CD4-positive, alpha-beta memory T cell (primary cell): ENCODE results near the gene MAN1C1. TPM values are rescaled to one million over a fixed set of nuclear protein-coding genes. Genes with fewer than 3 reads are reported as not detected.

ENCODE experiments used
- CTCF ChIA-PET: fragments of 350-600 bp; sonication (Branson Sonifier 250); formaldehyde crosslinking; loops from one replicate; lab custom pipeline; 2021; ENCODE audit warnings: inconsistent platforms; ENCODE audit not compliant: partially characterized antibody; lab: Charles Lee
- POLR2A ChIA-PET: fragments of 350-600 bp; sonication (Branson Sonifier 250); formaldehyde crosslinking; loops from one replicate; lab custom pipeline; 2021; ENCODE audit not compliant: partially characterized antibody; lab: Charles Lee
- DNase-seq, 5 donors: peaks; one replicate each; pipeline versions ENCODE4 v3.0.0 to v3.0.0-alpha.2; 2020 to 2022; ENCODE audit warnings: mixed read lengths in 1 of 5
- H3K27ac ChIP-seq: one replicate; pipeline ENCODE4 v1.7.0; 2013; ENCODE audit warnings: low read depth, low read length
- H3K27me3 ChIP-seq: 2 replicates; pipeline ENCODE4 v1.7.0; 2013; ENCODE audit warnings: mild to moderate bottlenecking, low read length, moderate library complexity; ENCODE audit not compliant: insufficient read depth
- H3K36me3 ChIP-seq: 2 replicates; pipeline ENCODE4 v1.7.0; 2013; ENCODE audit warnings: mild to moderate bottlenecking, low read length, moderate library complexity; ENCODE audit not compliant: insufficient read depth
- H3K4me1 ChIP-seq: 2 replicates; pipeline ENCODE4 v1.7.0; 2013; ENCODE audit warnings: mild to moderate bottlenecking, low read length, moderate library complexity; ENCODE audit not compliant: insufficient read depth
- H3K4me3 ChIP-seq, 2 donors: one replicate each; pipeline ENCODE4 v1.7.0; 2013; ENCODE audit warnings: low read length in 2 of 2, mild to moderate bottlenecking in 1 of 2
- H3K9me3 ChIP-seq, 2 donors: one replicate each; pipeline ENCODE4 v1.7.0; 2013; ENCODE audit warnings: low read length in 2 of 2, control low read depth in 1 of 2; ENCODE audit not compliant: control insufficient read depth in 1 of 2
- H3K27ac Mint-ChIP-seq, 7 donors: one replicate each; pipeline ENCODE4 v1.8.0; 2020 to 2021; ENCODE audit warnings: mixed read lengths in 7 of 7, mild to moderate bottlenecking in 6 of 7, inconsistent platforms in 3 of 7, moderate library complexity in 3 of 7
- H3K27me3 Mint-ChIP-seq, 2 donors: one replicate each; pipeline ENCODE4 v1.8.0; 2020 to 2021; ENCODE audit warnings: mixed read lengths in 2 of 2
- H3K36me3 Mint-ChIP-seq, 2 donors: one replicate each; pipeline ENCODE4 v1.8.0; 2020 to 2021; ENCODE audit warnings: mixed read lengths in 2 of 2, inconsistent platforms in 1 of 2, mild to moderate bottlenecking in 1 of 2
- H3K4me1 Mint-ChIP-seq, 4 donors: one replicate each; pipeline ENCODE4 v1.8.0; 2020 to 2021; ENCODE audit warnings: mixed read lengths in 4 of 4, mild to moderate bottlenecking in 1 of 4
- H3K4me3 Mint-ChIP-seq, 8 donors: one replicate each; pipeline ENCODE4 v1.8.0; 2020 to 2021; ENCODE audit warnings: mixed read lengths in 8 of 8, mild to moderate bottlenecking in 7 of 8, moderate library complexity in 6 of 8, inconsistent platforms in 3 of 8
- H3K9me3 Mint-ChIP-seq, 8 donors: one replicate each; pipeline ENCODE4 v1.8.0; 2020 to 2021; ENCODE audit warnings: mixed read lengths in 8 of 8, mild to moderate bottlenecking in 5 of 8, inconsistent platforms in 3 of 8, moderate library complexity in 1 of 8
- intact Hi-C: fragments of 100-400 bp; cut with micrococcal nuclease; formaldehyde crosslinking; loops from one replicate; pipeline ENCODE4 v1.15.1; 2023
- polyA plus RNA-seq, 2 donors: library from polyadenylated mRNA; unstranded; fragments of 300-500 nt; fragmentation: Illumina TruSeq; gene quantifications; one replicate each; pipeline ENCODE4 v1.2.3, GENCODE V29; 2021
- total RNA-seq, 2 experiments: library from RNA; stranded (reverse); gene quantifications; one replicate each; pipeline ENCODE4 v1.2.3, GENCODE V29; 2021

Gene MAN1C1
- total and polyA plus RNA-seq, 4 experiments from 2014 or later: 3.6 to 45.1 (median 26.5) TPM

DNA sequence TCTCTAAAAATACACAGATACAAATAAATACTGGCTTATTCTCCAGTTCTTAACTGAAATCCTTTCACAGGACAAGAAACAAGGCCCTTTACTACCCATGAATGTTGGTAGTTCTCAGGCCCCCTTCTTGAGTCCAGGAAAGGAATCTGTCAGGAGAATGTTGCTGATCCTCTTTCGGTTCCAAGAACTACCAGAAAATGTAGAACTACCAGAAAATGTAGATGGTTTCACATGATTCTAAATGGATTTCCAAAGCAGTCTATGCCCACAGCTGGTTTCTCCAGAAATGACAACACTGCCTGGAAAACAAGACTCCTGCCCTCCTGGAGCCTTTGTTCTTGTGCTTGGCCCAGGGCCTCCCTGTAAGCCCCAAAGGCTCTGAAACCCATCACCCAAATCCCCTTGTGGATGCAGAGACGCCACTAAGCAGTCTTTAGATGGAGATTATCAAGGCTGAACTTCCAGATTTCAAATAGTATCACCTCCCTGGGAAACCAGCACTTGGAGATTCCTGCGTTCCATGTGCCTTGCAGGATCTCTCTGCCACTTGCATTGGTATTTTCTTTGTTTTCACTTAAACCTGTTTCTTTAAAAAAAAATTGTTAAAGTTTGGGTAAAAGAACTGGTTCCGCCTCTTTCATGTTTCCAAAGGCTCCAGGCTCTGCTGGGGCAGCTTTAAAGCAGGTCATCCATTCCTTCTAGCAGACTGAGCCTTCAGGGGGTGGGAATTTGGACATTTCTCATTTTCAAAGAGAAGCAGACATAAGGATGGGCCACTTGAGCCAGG lies 53.4 kb downstream of the MAN1C1 start:
- H3K36me3 ChIP-seq: no peaks in the 10 kb centered on the region
- H3K27ac Mint-ChIP-seq: peak overlapping the region in 3 of 7 donors; percentile 19 to 45 (median 44)
- peaks cover 5 to 15% of the 10 kb centered on the region in 2 donors for H3K36me3 Mint-ChIP-seq
- H3K4me1 Mint-ChIP-seq: peaks cover 46 to 77% (median 57%) of the 10 kb centered on the region in 4 donors
- ChIA-PET CTCF (interaction anchor here (1.4 kb wide), 1 partner anchor 51 kb away, joined by 4 read pairs; no protein-coding TSS in a partner anchor), POLR2A (interaction anchor here (1.5 kb wide), 1 partner anchor 51 kb away, joined by 3 read pairs; no protein-coding TSS in a partner anchor)
- H3K27me3 Mint-ChIP-seq: no peaks in the 10 kb centered on the region
- no peaks in the 10 kb centered on the region for H3K9me3 ChIP-seq
- no peak for DNase-seq
- intact Hi-C loops: no loop called here
- H3K4me3 ChIP-seq: no peak overlapping the region
- H3K27me3 ChIP-seq: no peaks in the 10 kb centered on the region
- peaks cover 61% of the 10 kb centered on the region for H3K4me1 ChIP-seq
- H3K27ac ChIP-seq: no peak overlapping the region
- no peak overlapping the region for H3K4me3 Mint-ChIP-seq
- no peaks in the 10 kb centered on the region for H3K9me3 Mint-ChIP-seq

DNA sequence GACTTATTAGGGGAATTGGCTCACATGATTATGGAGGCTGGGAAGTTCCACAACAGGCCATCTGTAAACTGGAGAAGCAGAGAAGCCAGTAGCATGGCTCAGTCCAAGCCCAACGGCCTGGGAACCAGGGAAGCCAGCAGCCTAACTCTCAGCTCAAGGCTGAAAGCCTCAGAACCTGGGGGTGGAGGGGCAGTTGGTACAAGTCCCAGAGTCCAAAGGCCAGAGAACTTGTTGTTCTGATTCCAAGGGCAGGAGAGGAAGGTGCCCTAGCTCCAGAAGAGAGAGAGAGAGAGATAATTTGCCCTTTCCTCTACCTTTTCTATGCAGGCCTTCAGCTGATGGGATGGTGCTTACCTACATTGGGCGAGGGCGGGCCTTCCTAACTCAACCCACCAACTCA lies 55.3 kb downstream of the MAN1C1 start:
- H3K27ac Mint-ChIP-seq: peak overlapping the region in 2 of 7 donors; percentile 22 to 48
- H3K27ac ChIP-seq: no peak overlapping the region
- POLR2A ChIA-PET: no interaction called here

DNA sequence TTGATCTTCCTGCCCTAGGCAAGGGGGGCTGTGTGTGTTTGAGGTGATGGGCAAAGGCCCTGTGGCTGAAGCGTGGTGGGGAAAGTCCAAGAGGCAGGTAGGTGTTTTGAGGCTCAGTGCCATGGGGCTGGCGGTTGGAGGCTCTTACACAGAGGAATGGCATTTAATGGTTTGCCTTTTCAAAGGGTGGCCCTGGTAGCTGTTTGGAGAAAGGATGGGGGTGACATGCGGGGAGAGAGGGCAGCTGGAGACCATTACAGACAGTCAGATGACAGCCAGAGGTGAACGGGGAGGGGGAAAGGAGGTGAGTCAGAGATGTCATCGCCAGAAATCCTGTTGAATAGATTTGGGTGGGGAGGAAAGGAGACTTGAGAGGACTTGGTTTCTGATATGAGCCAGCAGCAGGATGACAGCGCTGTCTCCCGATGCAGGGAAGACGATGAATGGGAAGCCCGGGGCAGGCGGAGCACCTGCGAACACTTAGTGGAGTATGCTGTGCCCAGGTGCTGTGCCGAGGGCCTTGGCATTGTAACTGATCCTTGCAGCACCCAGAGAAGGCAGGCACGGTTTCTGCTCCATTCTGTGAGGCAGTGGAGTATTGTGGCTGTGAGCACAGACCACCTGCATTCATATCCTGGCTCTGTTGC lies 56.3 kb downstream of the MAN1C1 start:
- H3K4me1 Mint-ChIP-seq: peaks cover 65 to 90% (median 74%) of the 10 kb centered on the region in 4 donors
- H3K9me3 Mint-ChIP-seq: no peaks in the 10 kb centered on the region
- Histone ChIP-seq H3K27me3 (no peaks in the 10 kb centered on the region), H3K27ac (no peak overlapping the region), H3K4me3 (no peak overlapping the region), H3K36me3 (no peaks in the 10 kb centered on the region), H3K9me3 (no peaks in the 10 kb centered on the region), H3K4me1 (peaks cover 86% of the 10 kb centered on the region)
- POLR2A ChIA-PET: no interaction called here
- no peaks in the 10 kb centered on the region for H3K27me3 Mint-ChIP-seq
- no peak for DNase-seq
- peak overlapping the region in 4 of 7 donors; percentile 25 to 67 (median 64) for H3K27ac Mint-ChIP-seq
- peak overlapping the region in 1 of 8 donors; percentile 26 for H3K4me3 Mint-ChIP-seq
- H3K36me3 Mint-ChIP-seq: peaks cover 5 to 15% of the 10 kb centered on the region in 2 donors
- intact Hi-C loops: no loop called here
- CTCF ChIA-PET: interaction anchor here (0.8 to 1.5 kb wide), 2 partner anchors 64 to 126 kb away, joined by 3 read pairs; no protein-coding TSS in a partner anchor

More for the DNA sequence above, 55.3 kb downstream of the MAN1C1 start:
- H3K9me3 Mint-ChIP-seq: no peaks in the 10 kb centered on the region
- peaks cover 61 to 87% (median 71%) of the 10 kb centered on the region in 4 donors for H3K4me1 Mint-ChIP-seq
- intact Hi-C loops: no loop called here
- no peak overlapping the region for H3K4me3 Mint-ChIP-seq
- peaks cover 81% of the 10 kb centered on the region for H3K4me1 ChIP-seq
- no peaks in the 10 kb centered on the region for H3K9me3 ChIP-seq
- H3K27me3 Mint-ChIP-seq: no peaks in the 10 kb centered on the region
- no peak for DNase-seq
- no peak overlapping the region for H3K4me3 ChIP-seq
- peaks cover 5 to 15% of the 10 kb centered on the region in 2 donors for H3K36me3 Mint-ChIP-seq
- H3K36me3 ChIP-seq: no peaks in the 10 kb centered on the region
- H3K27me3 ChIP-seq: no peaks in the 10 kb centered on the region
- CTCF ChIA-PET: interaction anchor here (1.5 kb wide), 1 partner anchor 63 kb away, joined by 3 read pairs; no protein-coding TSS in a partner anchor

DNA sequence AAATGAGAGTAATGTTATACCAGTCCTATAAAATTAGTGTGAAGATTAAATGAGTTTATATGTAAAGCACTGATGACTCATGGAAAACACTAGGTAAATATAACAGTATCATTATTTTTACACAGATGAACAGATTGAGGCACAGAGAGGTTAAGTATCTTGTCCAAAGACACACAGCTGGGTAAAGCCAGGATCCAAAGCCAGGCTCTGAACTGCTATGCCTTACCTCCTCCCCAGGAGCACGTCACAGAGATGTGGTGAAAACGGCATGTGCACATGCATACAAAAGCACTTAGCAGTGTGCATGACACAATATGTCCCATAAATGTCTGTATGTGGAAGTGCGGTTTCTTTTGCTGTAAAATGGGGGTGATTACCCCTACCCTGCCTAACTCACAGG lies 56.9 kb downstream of the MAN1C1 start:
- H3K4me1 ChIP-seq: peaks cover 86% of the 10 kb centered on the region
- H3K27me3 ChIP-seq: no peaks in the 10 kb centered on the region
- H3K4me3 ChIP-seq: no peak overlapping the region
- Mint-ChIP-seq H3K27ac (peak overlapping the region in 2 of 7 donors; percentile 14 to 85), H3K4me1 (peaks cover 62 to 90% (median 76%) of the 10 kb centered on the region in 4 donors), H3K27me3 (no peaks in the 10 kb centered on the region), H3K9me3 (no peaks in the 10 kb centered on the region), H3K4me3 (no peak overlapping the region), H3K36me3 (peaks cover 5 to 15% of the 10 kb centered on the region in 2 donors)
- ChIA-PET CTCF (interaction anchor here (0.8 to 1.5 kb wide), 2 partner anchors 65 to 125 kb away, joined by 3 read pairs; no protein-coding TSS in a partner anchor), POLR2A (no interaction called here)
- no peaks in the 10 kb centered on the region for H3K9me3 ChIP-seq
- no peak for DNase-seq
- no peaks in the 10 kb centered on the region for H3K36me3 ChIP-seq
- H3K27ac ChIP-seq: no peak overlapping the region
- intact Hi-C loops: no loop called here

DNA sequence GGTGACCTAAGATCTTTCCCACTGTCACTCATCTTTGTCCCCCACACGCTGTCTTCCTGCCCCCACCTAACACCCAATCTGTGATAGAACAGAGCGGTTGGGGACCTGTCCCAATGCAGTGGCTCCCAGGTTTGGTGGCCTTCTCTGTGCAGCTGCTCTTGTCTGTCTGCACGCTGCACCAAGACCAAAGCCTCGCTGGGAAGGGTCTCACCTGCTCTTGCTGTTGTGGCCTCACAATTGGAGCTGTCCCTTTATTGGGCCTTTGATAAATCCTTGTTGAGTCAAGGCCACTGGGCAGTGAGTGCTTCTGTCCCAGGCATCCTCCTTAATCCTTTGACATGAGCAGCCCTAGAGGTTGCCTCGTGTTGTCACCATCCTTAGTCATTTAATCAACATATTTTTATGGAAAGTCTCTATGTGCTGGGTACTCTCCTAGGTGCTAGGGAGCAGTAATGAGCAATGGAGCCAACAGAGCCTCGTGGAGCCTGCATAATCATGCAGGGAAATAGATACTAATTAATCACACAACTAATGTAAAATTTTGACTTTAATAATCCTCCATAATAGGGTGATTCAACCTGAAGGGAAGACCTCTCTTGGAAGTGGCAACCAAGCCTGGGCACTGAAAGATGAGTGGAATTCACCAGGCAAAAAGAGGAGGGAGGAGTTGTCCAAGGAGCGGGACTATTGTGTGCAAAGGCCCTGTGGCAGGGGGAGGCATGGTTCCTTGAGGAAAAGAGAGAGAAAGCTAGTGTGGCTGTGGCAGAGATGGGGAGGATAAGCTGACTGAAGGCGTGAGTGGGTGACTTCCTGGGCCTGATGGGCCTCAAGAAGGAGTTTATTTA lies 57.6 kb downstream of the MAN1C1 start:
- Mint-ChIP-seq H3K36me3 (peaks cover 7 to 15% of the 10 kb centered on the region in 2 donors), H3K9me3 (no peaks in the 10 kb centered on the region), H3K27me3 (no peaks in the 10 kb centered on the region), H3K4me3 (peak overlapping the region in 5 of 8 donors; percentile 25 to 62 (median 46)), H3K27ac (peak overlapping the region; percentile 38 to 92 (median 53)), H3K4me1 (peaks cover 63 to 89% (median 76%) of the 10 kb centered on the region in 4 donors)
- Histone ChIP-seq H3K9me3 (no peaks in the 10 kb centered on the region), H3K27me3 (no peaks in the 10 kb centered on the region), H3K36me3 (no peaks in the 10 kb centered on the region), H3K4me1 (peaks cover 86% of the 10 kb centered on the region), H3K27ac (no peak overlapping the region), H3K4me3 (no peak overlapping the region)
- DNase-seq: no peak
- intact Hi-C loops: no loop called here
- ChIA-PET CTCF (interaction anchor here (2.7 kb wide), 1 partner anchor 55 kb away, joined by 20 read pairs; no protein-coding TSS in a partner anchor), POLR2A (interaction anchor here (0.9 to 3.0 kb wide), 2 partner anchors 51 to 58 kb away, joined by 3 to 12 read pairs; partner anchors contain the start of gene MAN1C1)

DNA sequence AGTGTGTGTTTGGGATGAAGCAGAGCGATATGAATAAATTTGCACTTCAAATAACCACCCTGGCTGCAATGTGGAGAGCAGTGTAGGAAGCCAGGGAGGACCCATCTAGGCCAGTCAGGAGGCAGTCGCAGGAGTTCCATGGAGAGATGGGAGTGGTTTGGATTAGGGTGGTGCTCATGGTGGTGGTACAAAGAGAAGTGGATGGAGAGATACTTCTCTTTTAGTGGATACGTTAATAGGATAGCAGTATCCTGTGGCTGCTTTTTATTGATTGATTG lies 58.2 kb downstream of the MAN1C1 start:
- ChIA-PET CTCF (interaction anchor here (2.7 kb wide), 1 partner anchor 55 kb away, joined by 20 read pairs; no protein-coding TSS in a partner anchor), POLR2A (interaction anchor here (0.9 to 3.2 kb wide), 6 partner anchors 28 to 99 kb away, joined by 3 to 33 read pairs (median 8); partner anchors contain the start of gene MAN1C1)
- intact Hi-C loops: loop anchor here (5.0 kb wide), 1 partner anchor 123 kb away; no protein-coding TSS in a partner anchor
- Mint-ChIP-seq H3K4me3 (peak overlapping the region in 4 of 8 donors; percentile 9 to 62 (median 48)), H3K27ac (peak overlapping the region; percentile 38 to 92 (median 53)), H3K9me3 (no peaks in the 10 kb centered on the region), H3K27me3 (no peaks in the 10 kb centered on the region), H3K36me3 (peaks cover 7 to 15% of the 10 kb centered on the region in 2 donors), H3K4me1 (peaks cover 61 to 87% (median 74%) of the 10 kb centered on the region in 4 donors)
- Histone ChIP-seq H3K4me3 (no peak overlapping the region), H3K36me3 (no peaks in the 10 kb centered on the region), H3K27me3 (no peaks in the 10 kb centered on the region), H3K4me1 (peaks cover 82% of the 10 kb centered on the region), H3K9me3 (no peaks in the 10 kb centered on the region), H3K27ac (no peak overlapping the region)
- no peak for DNase-seq
